Measurements from ENCODE around the gene ADGRV1. TPM values are rescaled to one million over a fixed set of nuclear protein-coding genes. Genes with fewer than 3 reads are reported as not detected.

Gene ADGRV1
- total and polyA plus RNA-seq, 7 donors: 0.05 to 0.83 (median 0.11) TPM; not detected in 1

GRCh38 chr5:90601468-90601867 lies 42.9 kb downstream of the ADGRV1 start:
- no peak for DNase-seq
- Histone ChIP-seq H3K4me3 (no peak overlapping the region), H3K9me3 (no peaks in the 10 kb centered on the region), H3K36me3 (ENCODE audit: insufficient read depth in 1 of 2, low read depth in 1 of 2) (no peaks in the 10 kb centered on the region), H3K4me1 (no peaks in the 10 kb centered on the region), H3K27ac (no peak overlapping the region), H3K27me3 (ENCODE audit: insufficient read depth in 3 of 3, low read length in 2 of 3) (peaks cover 0 to 2% (median 0%) of the 10 kb centered on the region in 3 donors)
- 66 to 72% (median 70%) methylated on average over 2 of the region's 2 CpGs for WGBS, 3 donors
- intact Hi-C loops (cut with DNase I): no loop called here
- no peak for ATAC-seq
- TF ChIP-seq CTCF (IDR thresholded peaks at IDR 0.05): no peak

GRCh38 chr5:90602681-90603080 lies 44.1 kb downstream of the ADGRV1 start:
- no peaks in the 10 kb centered on the region for H3K4me1 ChIP-seq
- 46 to 72% (median 64%) methylated on average over 1 of the region's 1 CpG for WGBS, 3 donors
- no peak for TF ChIP-seq CTCF (IDR thresholded peaks at IDR 0.05)
- no peaks in the 10 kb centered on the region for H3K36me3 ChIP-seq (ENCODE audit: insufficient read depth in 1 of 2, low read depth in 1 of 2)
- peaks cover 0 to 2% (median 0%) of the 10 kb centered on the region in 3 donors for H3K27me3 ChIP-seq (ENCODE audit: insufficient read depth in 3 of 3, low read length in 2 of 3)
- H3K4me3 ChIP-seq: no peak overlapping the region
- intact Hi-C loops (cut with DNase I): no loop called here
- ATAC-seq (no peak), DNase-seq (no peak)
- H3K27ac ChIP-seq: no peak overlapping the region
- no peaks in the 10 kb centered on the region for H3K9me3 ChIP-seq

- Histone ChIP-seq H3K27ac (no peak overlapping the region), H3K9me3 (no peaks in the 10 kb centered on the region), H3K4me3 (no peak overlapping the region), H3K27me3 (ENCODE audit: insufficient read depth in 3 of 3, low read length in 2 of 3) (peaks cover 0 to 2% (median 2%) of the 10 kb centered on the region in 3 donors), H3K36me3 (ENCODE audit: insufficient read depth in 1 of 2, low read depth in 1 of 2) (no peaks in the 10 kb centered on the region), H3K4me1 (no peaks in the 10 kb centered on the region)
- no peak for DNase-seq
- intact Hi-C loops (cut with DNase I): no loop called here
- 53 to 62% (median 57%) methylated on average over 2 of the region's 2 CpGs for WGBS, 3 donors
- ATAC-seq: no peak
- no peak for TF ChIP-seq CTCF (IDR thresholded peaks at IDR 0.05)
Observed at GRCh38 chr5:90606539-90606938, 47.9 kb downstream of the ADGRV1 start.

- peaks cover 0 to 2% (median 0%) of the 10 kb centered on the region in 3 donors for H3K27me3 ChIP-seq (ENCODE audit: insufficient read depth in 3 of 3, low read length in 2 of 3)
- WGBS, 3 donors: 43 to 60% (median 53%) methylated on average over 1 of the region's 1 CpG
- H3K4me1 ChIP-seq: no peaks in the 10 kb centered on the region
- no peak for ATAC-seq
- H3K4me3 ChIP-seq: no peak overlapping the region
- no peaks in the 10 kb centered on the region for H3K36me3 ChIP-seq (ENCODE audit: insufficient read depth in 1 of 2, low read depth in 1 of 2)
- no peak for TF ChIP-seq CTCF (IDR thresholded peaks at IDR 0.05)
- no peak for DNase-seq
- H3K9me3 ChIP-seq: no peaks in the 10 kb centered on the region
- H3K27ac ChIP-seq: no peak overlapping the region
- intact Hi-C loops (cut with DNase I): loop anchor here in 1 of 2 donors (10.0 kb wide), 1 partner anchor 158 kb away; no protein-coding TSS in a partner anchor
Observed at GRCh38 chr5:90612919-90613318, 54.3 kb downstream of the ADGRV1 start.

GRCh38 chr5:90613459-90613858 lies 54.9 kb downstream of the ADGRV1 start:
- no peak for ATAC-seq
- no peak for DNase-seq
- no peaks in the 10 kb centered on the region for H3K4me1 ChIP-seq
- H3K4me3 ChIP-seq: no peak overlapping the region
- no peak overlapping the region for H3K27ac ChIP-seq
- H3K27me3 ChIP-seq (ENCODE audit: insufficient read depth in 3 of 3, low read length in 2 of 3): peaks cover 0 to 2% (median 0%) of the 10 kb centered on the region in 3 donors
- WGBS, 3 donors: 73 to 79% (median 77%) methylated on average over 3 of the region's 3 CpGs
- intact Hi-C loops (cut with DNase I): loop anchor here in 1 of 2 donors (10.0 kb wide), 1 partner anchor 159 kb away; no protein-coding TSS in a partner anchor
- TF ChIP-seq CTCF (IDR thresholded peaks at IDR 0.05): no peak
- no peaks in the 10 kb centered on the region for H3K9me3 ChIP-seq
- no peaks in the 10 kb centered on the region for H3K36me3 ChIP-seq (ENCODE audit: insufficient read depth in 1 of 2, low read depth in 1 of 2)
